ENCODE data around the gene GPR143.

Gene GPR143

GRCh38 chrX:9682861-9683260 is 82.8 kb downstream of the GPR143 start:
- TF ChIP-seq SNAI2 (CRISPR knock-in tag; IDR thresholded peaks at IDR 0.05) (no peak), CREB5 (CRISPR knock-in tag; IDR thresholded peaks at IDR 0.05; ENCODE audit: low read depth) (no peak), TSHZ2 (CRISPR knock-in tag; IDR thresholded peaks at IDR 0.05) (no peak), TCF4 (CRISPR knock-in tag; IDR thresholded peaks at IDR 0.05; ENCODE audit: borderline replicate concordance) (no peak), ZFP3 (CRISPR knock-in tag; IDR thresholded peaks at IDR 0.05) (no peak), CSDC2 (CRISPR knock-in tag; IDR thresholded peaks at IDR 0.05) (no peak), POU6F1 (CRISPR knock-in tag; IDR thresholded peaks at IDR 0.05; ENCODE audit: borderline replicate concordance, low read depth) (no peak), ISL1 (CRISPR knock-in tag; IDR thresholded peaks at IDR 0.05) (no peak), RARB (CRISPR knock-in tag; IDR thresholded peaks at IDR 0.05) (no peak), BACH2 (CRISPR knock-in tag; IDR thresholded peaks at IDR 0.05; ENCODE audit: borderline replicate concordance) (no peak), TOX (CRISPR knock-in tag; IDR thresholded peaks at IDR 0.05; ENCODE audit: borderline replicate concordance) (no peak), CSRNP3 (CRISPR knock-in tag; IDR thresholded peaks at IDR 0.05) (no peak), ZNF565 (CRISPR knock-in tag; conservative IDR thresholded peaks at IDR 0.05; ENCODE audit: low read depth) (no peak), ARNTL (CRISPR knock-in tag; IDR thresholded peaks at IDR 0.05; ENCODE audit: borderline replicate concordance, low read depth) (no peak), PATZ1 (CRISPR knock-in tag; IDR thresholded peaks at IDR 0.05; ENCODE audit: borderline replicate concordance) (no peak), ZFP30 (CRISPR knock-in tag; IDR thresholded peaks at IDR 0.05) (no peak)
- no peak for ATAC-seq

- no peak for TF ChIP-seq POU6F1 (CRISPR knock-in tag; IDR thresholded peaks at IDR 0.05; ENCODE audit: borderline replicate concordance, low read depth)
- no peak for TF ChIP-seq PPARA (CRISPR knock-in tag; IDR thresholded peaks at IDR 0.05; ENCODE audit: borderline replicate concordance)
- no peak for TF ChIP-seq TOX (CRISPR knock-in tag; IDR thresholded peaks at IDR 0.05; ENCODE audit: borderline replicate concordance)
- TF ChIP-seq GLIS3 (CRISPR knock-in tag; IDR thresholded peaks at IDR 0.05): no peak
- TF ChIP-seq ZNF70 (CRISPR knock-in tag; IDR thresholded peaks at IDR 0.05): no peak
- no peak for TF ChIP-seq ZNF8 (CRISPR knock-in tag; IDR thresholded peaks at IDR 0.05)
- no peak for TF ChIP-seq CSRNP3 (CRISPR knock-in tag; IDR thresholded peaks at IDR 0.05)
- TF ChIP-seq SNAI2 (CRISPR knock-in tag; IDR thresholded peaks at IDR 0.05): no peak
- TF ChIP-seq ZFP3 (CRISPR knock-in tag; IDR thresholded peaks at IDR 0.05): no peak
- TF ChIP-seq TSHZ2 (CRISPR knock-in tag; IDR thresholded peaks at IDR 0.05): no peak
- no peak for TF ChIP-seq ZFP30 (CRISPR knock-in tag; IDR thresholded peaks at IDR 0.05)
- TF ChIP-seq RARB (CRISPR knock-in tag; IDR thresholded peaks at IDR 0.05): no peak
- peak; percentile 57 for ATAC-seq
These were observed 83.2 kb downstream of the GPR143 start for GRCh38 chrX:9682456-9682855.
